Stimulated activated naive CD4-positive, alpha-beta T cell treated with Interleukin-2 at 50 U/mL for 16 hours (primary cell): Measurements from ENCODE around the gene EXOSC6.
"Not testable (repeated sequence)": the region's sequence is repeated elsewhere in the genome, so short reads cannot be mapped to it uniquely, and the experiment has no call there.

ENCODE experiments used
- DNase-seq: peaks from one replicate; lab custom pipeline; 2025; lab: John Stamatoyannopoulos, UW

The EXOSC6 gene

DNA sequence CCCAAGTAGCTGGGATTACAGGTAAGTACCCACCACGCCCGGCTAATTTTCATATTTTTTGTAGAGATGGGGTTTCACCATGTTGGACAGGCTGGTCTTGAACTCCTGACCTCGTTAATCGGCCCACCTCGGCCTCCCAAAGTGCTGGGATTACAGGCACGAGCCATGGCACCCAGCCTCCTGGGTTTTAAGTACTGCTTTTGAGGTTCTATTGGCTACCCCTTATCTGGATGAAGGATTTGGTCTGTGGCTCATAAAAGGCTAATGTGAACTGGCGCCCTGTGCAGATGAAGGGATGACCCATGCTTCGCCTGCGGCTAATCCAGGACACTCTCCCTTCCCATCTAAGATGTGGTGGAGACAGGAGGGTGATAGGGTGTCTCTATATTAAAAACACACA is 52.6 kb downstream of the EXOSC6 start:
- not testable (repeated sequence) for DNase-seq

DNA sequence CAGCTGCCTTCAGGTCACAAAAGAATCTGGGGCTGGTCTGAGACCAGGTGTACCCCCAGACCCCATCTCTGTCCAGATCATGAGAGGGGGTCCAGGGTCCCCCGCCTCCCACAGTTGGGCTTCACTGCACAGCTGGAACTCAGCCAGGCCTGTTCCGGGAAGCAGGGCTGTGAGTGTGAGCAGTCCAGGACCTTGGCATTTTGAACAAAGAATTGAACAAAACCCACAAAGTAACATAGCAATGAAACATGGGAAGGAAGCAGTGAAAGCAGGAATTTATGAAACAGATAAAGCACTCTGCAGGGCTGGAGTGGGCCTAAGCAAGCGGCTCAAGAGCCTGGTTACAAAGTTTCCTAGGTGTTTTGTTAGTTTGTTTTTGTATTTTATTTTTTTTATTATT is 53.1 kb downstream of the EXOSC6 start:
- DNase-seq, result not testable (repeated sequence)

DNA sequence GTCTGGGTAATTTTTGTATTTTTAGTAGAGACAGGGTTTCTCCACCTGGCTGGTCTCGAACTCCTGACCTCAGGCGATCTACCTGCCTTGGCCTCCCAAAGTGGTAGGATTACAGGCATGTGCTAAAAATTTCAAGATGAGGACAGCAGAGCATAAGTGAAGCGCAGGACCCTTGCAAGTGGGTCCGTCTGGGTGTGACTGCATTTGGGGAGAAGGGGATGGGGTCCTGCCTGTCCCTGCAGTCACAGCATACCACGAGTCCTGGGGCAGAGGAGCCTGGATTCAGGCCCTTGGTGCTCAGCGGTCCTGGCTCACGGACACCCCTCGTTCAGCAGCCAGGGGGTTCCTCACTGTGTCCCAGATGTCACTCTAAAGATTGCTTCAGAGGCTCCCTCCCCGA is 53.5 kb downstream of the EXOSC6 start:
- DNase-seq, result not testable (repeated sequence)

DNA sequence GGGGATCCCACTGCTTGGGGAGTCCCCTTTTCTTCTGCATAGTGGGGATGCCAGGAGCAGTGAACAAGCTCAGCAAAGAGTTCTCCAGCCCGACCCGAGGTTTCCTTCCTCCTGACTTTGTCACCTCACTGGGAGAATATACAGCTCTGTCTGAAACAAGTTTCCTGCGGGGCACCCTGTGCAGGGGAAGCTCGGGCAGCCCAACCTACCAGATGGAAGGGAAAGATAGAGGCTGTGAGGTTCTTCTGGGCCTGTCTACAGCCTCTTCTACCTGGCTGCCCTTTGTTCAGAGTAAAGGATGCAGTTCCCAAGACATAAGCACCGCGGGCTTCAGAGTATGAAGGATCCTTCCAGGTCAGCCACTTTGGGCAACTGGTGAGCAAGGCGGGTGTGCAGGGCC is 54.1 kb downstream of the EXOSC6 start:
- DNase-seq, result not testable (repeated sequence)
